ENCODE data around the gene SYT11. TPM values are rescaled to one million over a fixed set of nuclear protein-coding genes. Genes with fewer than 3 reads are reported as not detected.
"Not testable (repeated sequence)": the region's sequence is repeated elsewhere in the genome, so short reads cannot be mapped to it uniquely, and the experiment has no call there.

Gene SYT11
- polyA plus RNA-seq, 1 experiment, result 36.6 TPM

DNA sequence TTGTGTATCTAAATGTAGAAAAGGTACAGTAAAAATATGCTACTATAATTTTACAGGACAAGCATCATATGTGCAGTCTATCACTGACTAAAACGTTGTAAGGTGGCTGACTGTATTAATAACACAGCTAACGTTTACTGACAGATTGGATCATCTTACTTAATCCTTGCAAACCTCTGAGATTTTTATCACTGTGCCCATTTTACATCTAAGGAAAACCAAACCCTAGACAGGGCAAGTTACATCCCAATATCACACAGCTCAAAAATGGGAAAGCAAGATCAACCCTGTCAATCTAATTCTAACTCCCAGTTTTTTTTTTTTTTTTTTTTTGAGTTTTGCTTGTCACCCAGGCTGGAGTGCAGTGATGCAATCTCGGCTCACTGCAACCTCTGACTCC, 59.3 kb downstream of the SYT11 start:
- DNase-seq (ENCODE audit: low read depth), result no peak
- TF ChIP-seq, protein P1, sequence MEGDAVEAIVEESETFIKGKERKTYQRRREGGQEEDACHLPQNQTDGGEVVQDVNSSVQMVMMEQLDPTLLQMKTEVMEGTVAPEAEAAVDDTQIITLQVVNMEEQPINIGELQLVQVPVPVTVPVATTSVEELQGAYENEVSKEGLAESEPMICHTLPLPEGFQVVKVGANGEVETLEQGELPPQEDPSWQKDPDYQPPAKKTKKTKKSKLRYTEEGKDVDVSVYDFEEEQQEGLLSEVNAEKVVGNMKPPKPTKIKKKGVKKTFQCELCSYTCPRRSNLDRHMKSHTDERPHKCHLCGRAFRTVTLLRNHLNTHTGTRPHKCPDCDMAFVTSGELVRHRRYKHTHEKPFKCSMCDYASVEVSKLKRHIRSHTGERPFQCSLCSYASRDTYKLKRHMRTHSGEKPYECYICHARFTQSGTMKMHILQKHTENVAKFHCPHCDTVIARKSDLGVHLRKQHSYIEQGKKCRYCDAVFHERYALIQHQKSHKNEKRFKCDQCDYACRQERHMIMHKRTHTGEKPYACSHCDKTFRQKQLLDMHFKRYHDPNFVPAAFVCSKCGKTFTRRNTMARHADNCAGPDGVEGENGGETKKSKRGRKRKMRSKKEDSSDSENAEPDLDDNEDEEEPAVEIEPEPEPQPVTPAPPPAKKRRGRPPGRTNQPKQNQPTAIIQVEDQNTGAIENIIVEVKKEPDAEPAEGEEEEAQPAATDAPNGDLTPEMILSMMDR (IDR thresholded peaks at IDR 0.05; ENCODE audit: insufficient read depth, low read depth, low read length), result no peak
- POLR2A ChIA-PET, result no interaction called here
- Histone ChIP-seq H3K27me3 (ENCODE audit: control insufficient read depth, insufficient read depth, low read length) (no peaks in the 10 kb centered on the region), H3K36me3 (ENCODE audit: control insufficient read depth, insufficient read depth, low read length) (peaks cover 29% of the 10 kb centered on the region), H3K4me3 (ENCODE audit: low read depth, low read length) (no peak overlapping the region)
- CTCF ChIA-PET, result interaction anchor here (0.6 to 3.2 kb wide), 3 partner anchors 14 to 200 kb away, joined by 3 to 10 read pairs (median 3); no protein-coding TSS in a partner anchor

DNA sequence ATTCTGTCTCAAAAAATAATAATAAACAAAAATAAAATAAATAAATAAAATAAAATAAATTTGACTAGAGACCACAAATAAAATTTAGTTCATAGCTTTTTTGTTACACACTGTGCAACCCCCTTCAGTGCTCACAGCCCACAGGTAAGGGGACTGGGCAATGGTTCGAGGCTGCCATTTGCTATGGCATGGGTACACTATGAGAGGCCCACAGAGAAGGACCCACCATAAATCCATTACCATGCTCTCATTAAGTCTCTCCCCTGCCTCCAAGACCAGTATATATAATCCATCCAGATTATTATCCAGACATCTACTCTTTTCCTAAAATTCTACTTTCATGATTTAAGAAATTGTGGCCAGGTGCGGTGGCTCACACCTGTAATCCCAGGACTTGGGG, 60.4 kb downstream of the SYT11 start:
- ChIA-PET CTCF (interaction anchor here (1.4 to 3.2 kb wide), 2 partner anchors 11 to 13 kb away, joined by 8 to 10 read pairs; no protein-coding TSS in a partner anchor), POLR2A (no interaction called here)
- DNase-seq (ENCODE audit: low read depth), result no peak
- peaks cover 30% of the 10 kb centered on the region for H3K36me3 ChIP-seq (ENCODE audit: control insufficient read depth, insufficient read depth, low read length)
- TF ChIP-seq, protein P1 (IDR thresholded peaks at IDR 0.05; ENCODE audit: insufficient read depth, low read depth, low read length), result no peak
- H3K4me3 ChIP-seq (ENCODE audit: low read depth, low read length), result no peak overlapping the region
- no peaks in the 10 kb centered on the region for H3K27me3 ChIP-seq (ENCODE audit: control insufficient read depth, insufficient read depth, low read length)

DNA sequence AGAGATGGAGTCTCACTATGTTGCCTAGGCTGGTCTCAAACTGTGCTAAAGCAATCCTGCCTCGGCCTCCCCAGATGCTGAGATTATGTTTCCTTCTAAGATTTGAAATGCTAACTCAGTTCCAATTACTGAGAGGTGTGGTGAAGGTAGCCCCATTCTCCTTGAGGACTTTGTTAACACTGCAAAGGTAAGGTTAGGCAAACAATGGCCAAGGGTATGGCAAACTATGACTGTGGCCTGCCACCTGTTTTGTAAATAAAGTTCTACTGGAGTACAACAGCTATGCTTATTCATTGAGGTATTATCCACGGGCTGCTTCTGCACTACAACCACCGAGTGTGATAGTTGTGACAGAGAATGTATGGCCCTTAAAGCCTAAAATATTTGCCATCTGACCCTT, 61.4 kb downstream of the SYT11 start:
- H3K27me3 ChIP-seq (ENCODE audit: control insufficient read depth, insufficient read depth, low read length), result no peaks in the 10 kb centered on the region
- H3K36me3 ChIP-seq (ENCODE audit: control insufficient read depth, insufficient read depth, low read length), result peaks cover 31% of the 10 kb centered on the region
- TF ChIP-seq, protein P1 (IDR thresholded peaks at IDR 0.05; ENCODE audit: insufficient read depth, low read depth, low read length), result no peak
- H3K4me3 ChIP-seq (ENCODE audit: low read depth, low read length), result no peak overlapping the region
- CTCF ChIA-PET, result interaction anchor here (1.0 to 3.2 kb wide), 3 partner anchors 10 to 69 kb away, joined by 3 to 10 read pairs (median 8); no protein-coding TSS in a partner anchor
- POLR2A ChIA-PET, result no interaction called here
- DNase-seq (ENCODE audit: low read depth), result no peak

DNA sequence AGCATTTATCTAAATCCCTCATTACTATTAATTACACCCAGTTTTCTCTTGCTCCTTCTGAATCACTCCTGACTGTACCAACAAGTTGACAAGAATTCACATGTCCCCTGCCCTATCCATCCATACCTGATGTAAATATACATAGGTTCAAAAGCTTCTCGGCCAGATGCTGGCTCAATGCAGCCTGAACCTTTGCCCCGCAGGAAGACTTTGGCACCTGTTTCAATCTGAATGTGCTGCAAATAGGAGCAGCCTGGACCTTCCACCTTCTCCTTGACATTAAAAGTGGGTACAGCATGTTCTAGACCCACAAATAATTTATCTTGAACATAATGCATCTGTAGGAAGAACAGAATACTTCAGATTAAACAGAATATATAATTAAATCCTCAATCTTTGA, 66.1 kb downstream of the SYT11 start:
- POLR2A ChIA-PET, result no interaction called here
- H3K4me3 ChIP-seq (ENCODE audit: low read depth, low read length), result no peak overlapping the region
- H3K27me3 ChIP-seq (ENCODE audit: control insufficient read depth, insufficient read depth, low read length), result no peaks in the 10 kb centered on the region
- no peak for DNase-seq (ENCODE audit: low read depth)
- CTCF ChIA-PET, result no interaction called here
- H3K36me3 ChIP-seq (ENCODE audit: control insufficient read depth, insufficient read depth, low read length), result peaks cover 31% of the 10 kb centered on the region
- TF ChIP-seq, protein P1 (IDR thresholded peaks at IDR 0.05; ENCODE audit: insufficient read depth, low read depth, low read length), result no peak

DNA sequence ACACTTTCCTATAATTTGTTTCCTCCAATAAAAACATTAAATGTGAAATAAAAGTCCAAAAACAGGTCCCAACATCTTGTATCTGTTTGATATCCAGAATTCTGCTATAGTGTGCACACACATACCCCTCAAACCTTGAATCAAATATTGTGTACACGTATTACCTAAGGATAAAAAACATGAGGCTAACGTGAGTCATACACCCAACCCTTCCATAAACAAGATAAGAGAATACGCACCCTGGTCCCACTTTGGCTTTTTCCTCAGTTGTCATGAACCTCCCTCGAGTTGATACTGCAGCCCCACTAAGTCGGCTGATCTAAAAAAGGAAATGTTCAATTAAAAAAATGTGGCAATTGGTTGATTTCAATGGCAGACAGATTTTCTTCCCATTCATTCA, 69.7 kb downstream of the SYT11 start:
- H3K4me3 ChIP-seq (ENCODE audit: low read depth, low read length), result no peak overlapping the region
- H3K27me3 ChIP-seq (ENCODE audit: control insufficient read depth, insufficient read depth, low read length), result no peaks in the 10 kb centered on the region
- ChIA-PET POLR2A (no interaction called here), CTCF (no interaction called here)
- TF ChIP-seq, protein P1 (IDR thresholded peaks at IDR 0.05; ENCODE audit: insufficient read depth, low read depth, low read length), result no peak
- DNase-seq (ENCODE audit: low read depth), result no peak
- peaks cover 22% of the 10 kb centered on the region for H3K36me3 ChIP-seq (ENCODE audit: control insufficient read depth, insufficient read depth, low read length)

DNA sequence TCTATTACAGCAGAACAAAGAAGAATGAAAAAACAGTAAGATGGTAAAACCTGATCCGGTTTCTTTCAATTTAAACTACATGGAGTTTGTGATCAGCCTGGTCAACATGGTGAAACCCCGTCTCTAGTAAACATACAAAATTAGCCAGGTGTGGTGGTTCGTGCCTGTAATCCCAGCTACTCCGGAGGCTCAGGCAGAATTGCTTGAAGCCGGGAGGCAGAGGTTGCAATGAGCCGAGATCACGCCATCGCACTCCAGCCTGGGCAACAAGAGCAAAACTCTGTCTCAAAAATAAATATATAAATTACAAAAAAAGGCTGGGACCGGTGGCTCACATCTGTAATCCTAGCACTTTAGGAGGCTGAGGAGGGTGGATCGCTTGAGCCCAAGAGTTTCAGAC, 71.4 kb downstream of the SYT11 start:
- H3K36me3 ChIP-seq (ENCODE audit: control insufficient read depth, insufficient read depth, low read length), result peaks cover 17% of the 10 kb centered on the region
- POLR2A ChIA-PET, result interaction anchor here (0.6 to 0.7 kb wide), 2 partner anchors 50 to 332 kb away, joined by 3 to 22 read pairs; no protein-coding TSS in a partner anchor
- not testable (repeated sequence) for H3K27me3 ChIP-seq (ENCODE audit: control insufficient read depth, insufficient read depth, low read length); H3K4me3 ChIP-seq (ENCODE audit: low read depth, low read length); DNase-seq (ENCODE audit: low read depth)
- CTCF ChIA-PET, result interaction anchor here (0.7 to 6.5 kb wide), 3 partner anchors 10 to 59 kb away, joined by 3 to 34 read pairs (median 8); no protein-coding TSS in a partner anchor
